ENCODE results near the gene ANO4.

Gene ANO4

GRCh38 chr12:100755186-100755585 lies 39.4 kb upstream of the ANO4 start (continued):
- no peak for TF ChIP-seq ZFP37 (tag by site-specific recombination; IDR thresholded peaks at IDR 0.05)
- TF ChIP-seq, protein P1, sequence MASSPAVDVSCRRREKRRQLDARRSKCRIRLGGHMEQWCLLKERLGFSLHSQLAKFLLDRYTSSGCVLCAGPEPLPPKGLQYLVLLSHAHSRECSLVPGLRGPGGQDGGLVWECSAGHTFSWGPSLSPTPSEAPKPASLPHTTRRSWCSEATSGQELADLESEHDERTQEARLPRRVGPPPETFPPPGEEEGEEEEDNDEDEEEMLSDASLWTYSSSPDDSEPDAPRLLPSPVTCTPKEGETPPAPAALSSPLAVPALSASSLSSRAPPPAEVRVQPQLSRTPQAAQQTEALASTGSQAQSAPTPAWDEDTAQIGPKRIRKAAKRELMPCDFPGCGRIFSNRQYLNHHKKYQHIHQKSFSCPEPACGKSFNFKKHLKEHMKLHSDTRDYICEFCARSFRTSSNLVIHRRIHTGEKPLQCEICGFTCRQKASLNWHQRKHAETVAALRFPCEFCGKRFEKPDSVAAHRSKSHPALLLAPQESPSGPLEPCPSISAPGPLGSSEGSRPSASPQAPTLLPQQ (tag by site-specific recombination; IDR thresholded peaks at IDR 0.05) = no peak
- TF ChIP-seq, protein P2, sequence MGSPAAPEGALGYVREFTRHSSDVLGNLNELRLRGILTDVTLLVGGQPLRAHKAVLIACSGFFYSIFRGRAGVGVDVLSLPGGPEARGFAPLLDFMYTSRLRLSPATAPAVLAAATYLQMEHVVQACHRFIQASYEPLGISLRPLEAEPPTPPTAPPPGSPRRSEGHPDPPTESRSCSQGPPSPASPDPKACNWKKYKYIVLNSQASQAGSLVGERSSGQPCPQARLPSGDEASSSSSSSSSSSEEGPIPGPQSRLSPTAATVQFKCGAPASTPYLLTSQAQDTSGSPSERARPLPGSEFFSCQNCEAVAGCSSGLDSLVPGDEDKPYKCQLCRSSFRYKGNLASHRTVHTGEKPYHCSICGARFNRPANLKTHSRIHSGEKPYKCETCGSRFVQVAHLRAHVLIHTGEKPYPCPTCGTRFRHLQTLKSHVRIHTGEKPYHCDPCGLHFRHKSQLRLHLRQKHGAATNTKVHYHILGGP (tag by site-specific recombination; IDR thresholded peaks at IDR 0.05) = no peak
- TF ChIP-seq MEIS1 (CRISPR knock-in tag; IDR thresholded peaks at IDR 0.05; ENCODE audit: borderline replicate concordance) = no peak
- TF ChIP-seq ZNF658 (tag by site-specific recombination; IDR thresholded peaks at IDR 0.05) = no peak

DNA sequence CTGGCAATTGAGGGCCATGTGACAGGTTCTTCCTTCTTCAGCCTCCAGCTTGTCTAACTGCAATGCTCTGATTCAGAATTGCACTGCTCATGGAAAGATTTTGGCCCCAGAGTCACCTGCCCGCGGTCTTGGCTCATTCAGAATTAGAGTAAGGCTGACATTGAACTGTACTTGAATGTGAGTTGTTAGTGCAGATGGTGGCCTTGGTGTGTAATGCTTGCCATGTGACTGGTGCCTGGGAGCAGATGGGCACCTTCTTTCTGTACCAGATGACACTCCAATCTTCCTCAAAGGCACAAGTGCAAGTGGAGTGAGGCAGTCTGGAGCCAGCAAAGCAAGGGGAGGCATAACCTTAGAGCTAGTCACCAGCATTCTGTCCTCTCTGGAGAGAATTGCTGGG lies 36.5 kb upstream of the ANO4 start:
- TF ChIP-seq, protein P2 (tag by site-specific recombination; IDR thresholded peaks at IDR 0.05) = no peak
- TF ChIP-seq ZNF391 (tag by site-specific recombination; IDR thresholded peaks at IDR 0.05; ENCODE audit: borderline replicate concordance, low read depth) (no peak), TRIM28 (IDR thresholded peaks at IDR 0.05; ENCODE audit: borderline replicate concordance, low read length) (no peak), ZBTB10 (tag by site-specific recombination; IDR thresholded peaks at IDR 0.05) (no peak), ZNF571 (tag by site-specific recombination; IDR thresholded peaks at IDR 0.05) (no peak), ZNF174 (tag by site-specific recombination; IDR thresholded peaks at IDR 0.05) (no peak), OVOL3 (tag by site-specific recombination; IDR thresholded peaks at IDR 0.05) (no peak), ZNF785 (tag by site-specific recombination; IDR thresholded peaks at IDR 0.05) (no peak), HOXC10 (CRISPR knock-in tag; IDR thresholded peaks at IDR 0.05) (no peak), WT1 (tag by site-specific recombination; IDR thresholded peaks at IDR 0.05) (no peak), HOXA7 (CRISPR knock-in tag; IDR thresholded peaks at IDR 0.05; ENCODE audit: borderline replicate concordance) (no peak), ZNF138 (tag by site-specific recombination; IDR thresholded peaks at IDR 0.05; ENCODE audit: borderline replicate concordance) (no peak), ZNF791 (tag by site-specific recombination; IDR thresholded peaks at IDR 0.05) (no peak)
- Histone ChIP-seq H3K9me3 (ENCODE audit: control insufficient read depth, insufficient read depth, low read depth, low read length) (no peaks in the 10 kb centered on the region), H3K4me3 (ENCODE audit: low read depth, low read length) (no peak overlapping the region), H3K4me1 (ENCODE audit: control insufficient read depth, insufficient read depth, low read length) (no peaks in the 10 kb centered on the region), H3K36me3 (ENCODE audit: control insufficient read depth in 2 of 2, insufficient read depth in 1 of 2, low read length in 2 of 2) (no peaks in the 10 kb centered on the region), H3K27ac (ENCODE audit: extremely low read depth, low read depth, low read length) (no peak overlapping the region)
- CTCF ChIA-PET = no interaction called here
- POLR2A ChIA-PET = no interaction called here

DNA sequence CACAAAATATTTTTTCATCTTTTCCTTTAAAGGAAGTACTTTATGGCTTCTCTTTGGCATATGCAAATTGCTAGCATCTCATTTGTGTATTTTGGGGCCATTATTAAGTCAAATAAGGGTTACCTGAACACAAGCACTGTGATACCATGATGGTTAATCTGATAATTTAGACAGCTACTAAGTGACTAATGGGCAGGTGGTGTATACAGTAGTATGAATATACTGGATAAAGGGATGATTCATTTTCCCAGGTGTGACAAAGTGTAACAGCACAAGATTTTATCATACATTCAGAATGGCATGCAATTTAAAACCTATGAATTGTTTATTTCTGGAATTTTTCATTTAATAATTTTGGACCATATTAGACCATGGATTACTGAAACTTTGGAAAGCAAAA lies 27.2 kb upstream of the ANO4 start:
- no peak overlapping the region for H3K27ac ChIP-seq (ENCODE audit: extremely low read depth, low read depth, low read length)
- no peaks in the 10 kb centered on the region for H3K9me3 ChIP-seq (ENCODE audit: control insufficient read depth, insufficient read depth, low read depth, low read length)
- no peaks in the 10 kb centered on the region for H3K36me3 ChIP-seq (ENCODE audit: control insufficient read depth in 2 of 2, insufficient read depth in 1 of 2, low read length in 2 of 2)
- H3K4me1 ChIP-seq (ENCODE audit: control insufficient read depth, insufficient read depth, low read length) = no peaks in the 10 kb centered on the region
- no peak for TF ChIP-seq ZNF544 (tag by site-specific recombination; IDR thresholded peaks at IDR 0.05)
- no peak for TF ChIP-seq GLI4 (tag by site-specific recombination; IDR thresholded peaks at IDR 0.05)
- TF ChIP-seq KLF10 (tag by site-specific recombination; IDR thresholded peaks at IDR 0.05) = no peak
- TF ChIP-seq ZNF654 (tag by site-specific recombination; IDR thresholded peaks at IDR 0.05; ENCODE audit: low read depth) = no peak
- TF ChIP-seq ZFP69B (tag by site-specific recombination; IDR thresholded peaks at IDR 0.05) = no peak
- no peak for TF ChIP-seq ZBTB17 (tag by site-specific recombination; IDR thresholded peaks at IDR 0.05)
- no peak for TF ChIP-seq ZNF558 (tag by site-specific recombination; IDR thresholded peaks at IDR 0.05)
- TF ChIP-seq YY2 (tag by site-specific recombination; IDR thresholded peaks at IDR 0.05) = no peak
- no peak for TF ChIP-seq ZNF501 (tag by site-specific recombination; IDR thresholded peaks at IDR 0.05)
- TF ChIP-seq ZFP41 (tag by site-specific recombination; IDR thresholded peaks at IDR 0.05; ENCODE audit: borderline replicate concordance) = no peak
- no peak for TF ChIP-seq ZBTB21 (tag by site-specific recombination; IDR thresholded peaks at IDR 0.05)
- TF ChIP-seq OVOL3 (tag by site-specific recombination; IDR thresholded peaks at IDR 0.05) = no peak
- no peak for TF ChIP-seq ZBTB48 (tag by site-specific recombination; IDR thresholded peaks at IDR 0.05)
- ChIA-PET CTCF (interaction anchor here (0.6 kb wide), 1 partner anchor 93 kb away, joined by 5 read pairs; no protein-coding TSS in a partner anchor), POLR2A (no interaction called here)
- no peak overlapping the region for H3K4me3 ChIP-seq (ENCODE audit: low read depth, low read length)

All from HEK293 (cell line).